ENCODE data around the gene ZFPM1. TPM values are rescaled to one million over a fixed set of nuclear protein-coding genes. Genes with fewer than 3 reads are reported as not detected.

ZFPM1 gene
- total and polyA plus RNA-seq, 2 of the 8 experiments (the other 6 are each of a cell fraction or from before 2014, with no cell fraction given), result 0.74 to 4.8 TPM

DNA sequence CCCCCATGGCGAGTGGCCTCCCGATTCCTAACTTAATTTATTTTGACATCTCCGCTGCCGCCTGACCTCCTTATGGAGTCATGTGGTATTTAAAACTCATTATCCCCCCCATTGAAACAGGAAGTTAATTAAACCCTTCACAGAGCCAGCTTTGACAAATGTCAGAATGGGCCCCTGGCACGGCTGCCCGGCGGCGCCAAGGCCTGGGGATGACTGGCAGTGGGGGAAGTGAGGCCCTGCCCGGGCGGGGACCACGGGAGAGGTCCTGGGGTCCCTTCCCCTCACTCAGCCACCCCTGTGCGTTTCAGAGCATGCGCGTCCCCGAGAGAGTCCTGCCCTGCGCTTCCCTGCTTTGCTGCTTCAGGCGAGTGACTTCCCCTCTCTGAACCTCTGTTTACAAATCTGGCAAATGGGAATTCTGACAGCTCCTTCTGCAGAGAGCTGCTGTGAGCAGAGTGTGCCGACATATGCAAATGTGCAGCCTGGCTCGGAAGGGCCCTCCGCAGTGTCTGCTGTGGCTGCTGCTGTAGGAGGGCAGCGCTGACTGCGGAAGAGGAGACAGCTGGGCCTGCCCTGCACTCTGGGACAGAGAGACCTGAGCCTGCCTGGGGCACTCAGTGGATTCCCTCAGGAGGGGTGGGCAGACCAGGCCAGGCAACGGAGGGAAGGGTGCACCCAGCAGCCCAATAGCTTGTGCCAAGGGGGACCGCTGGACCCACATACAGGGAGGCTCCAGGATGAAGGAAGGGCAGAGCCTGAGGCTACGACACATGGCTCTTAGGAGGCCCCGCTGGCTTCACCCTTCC is 4.4 kb upstream of the ZFPM1 start:
- CTCF ChIA-PET (ENCODE audit: partially characterized antibody), result interaction anchor here (0.8 to 2.2 kb wide), 10 partner anchors 10 to 60 kb away, joined by 3 to 10 read pairs (median 4); no protein-coding TSS in a partner anchor
- H3K36me3 ChIP-seq (ENCODE audit: control insufficient read depth in 2 of 4, insufficient read depth in 4 of 4, low read length in 3 of 4), result no peaks in the 10 kb centered on the region
- TF ChIP-seq MAFK (IDR thresholded peaks at IDR 0.05; ENCODE audit: low read depth, low read length) (no peak), SIRT6 (IDR thresholded peaks at IDR 0.05; ENCODE audit: low read length) (no peak), GTF2F1 (IDR thresholded peaks at IDR 0.05; ENCODE audit: borderline replicate concordance, low read depth, low read length) (no peak), PHF8 (conservative IDR thresholded peaks at IDR 0.05; ENCODE audit: low read depth, low read length) (no peak), CHD2 (IDR thresholded peaks at IDR 0.05; ENCODE audit: low read length) (no peak), KDM1A (IDR thresholded peaks at IDR 0.05; ENCODE audit: borderline replicate concordance, low read length) (no peak), NANOG (IDR thresholded peaks at IDR 0.05; ENCODE audit: insufficient read depth, low read depth, low read length, poor library complexity, severe bottlenecking) (no peak), TAF7 (optimal IDR thresholded peaks at IDR 0.05; ENCODE audit: borderline replicate concordance, low read depth, low read length) (no peak)
- TF ChIP-seq, protein P1, sequence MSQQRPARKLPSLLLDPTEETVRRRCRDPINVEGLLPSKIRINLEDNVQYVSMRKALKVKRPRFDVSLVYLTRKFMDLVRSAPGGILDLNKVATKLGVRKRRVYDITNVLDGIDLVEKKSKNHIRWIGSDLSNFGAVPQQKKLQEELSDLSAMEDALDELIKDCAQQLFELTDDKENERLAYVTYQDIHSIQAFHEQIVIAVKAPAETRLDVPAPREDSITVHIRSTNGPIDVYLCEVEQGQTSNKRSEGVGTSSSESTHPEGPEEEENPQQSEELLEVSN (IDR thresholded peaks at IDR 0.05), result no peak

More for the DNA sequence above, 4.4 kb upstream of the ZFPM1 start:
- Histone ChIP-seq H3K79me2 (ENCODE audit: control insufficient read depth in 1 of 2, insufficient read depth in 2 of 2, low read length in 2 of 2) (no peaks in the 10 kb centered on the region), H4K20me1 (replicated peaks in 1 of 2; ENCODE audit: control insufficient read depth in 1 of 2, insufficient read depth in 2 of 2, low read length in 2 of 2) (peaks cover 0 to 2% of the 10 kb centered on the region in 2 experiments), H3K4me3 (ENCODE audit: extremely low read depth in 1 of 4, insufficient read depth in 2 of 4, low read depth in 3 of 4, low read length in 4 of 4) (no peak overlapping the region), H3K56ac (replicated peaks; ENCODE audit: insufficient read length, low read depth, low read length) (no peak overlapping the region), H3K23me2 (ENCODE audit: low read depth, low read length) (no peaks in the 10 kb centered on the region), H3K18ac (ENCODE audit: extremely low read depth, low read length) (no peak overlapping the region), H4K8ac (ENCODE audit: extremely low read depth, insufficient read depth, low read length) (no peak overlapping the region; the same call in 1 of the 2 replicates), H2BK120ac (replicated peaks; ENCODE audit: low read depth, low read length) (no peak overlapping the region), H4K91ac (replicated peaks; ENCODE audit: insufficient read length, low read length) (no peak overlapping the region), H3K27me3 (replicated peaks in 1 of 4; ENCODE audit: control insufficient read depth in 3 of 4, extremely low read depth in 1 of 4, insufficient read depth in 3 of 4, low read length in 3 of 4) (peaks cover 9 to 24% (median 18%) of the 10 kb centered on the region in 4 experiments), H3K14ac (ENCODE audit: insufficient read length) (no peak overlapping the region), H2BK20ac (ENCODE audit: low read length) (no peak overlapping the region), H3K9ac (replicated peaks in 1 of 4; ENCODE audit: extremely low read depth in 1 of 4, low read depth in 3 of 4, low read length in 3 of 4) (no peak overlapping the region), H3K4me1 (replicated peaks in 1 of 4; ENCODE audit: control insufficient read depth in 3 of 4, insufficient read depth in 4 of 4, low read length in 3 of 4) (peaks cover 0 to 8% (median 0%) of the 10 kb centered on the region in 4 experiments; a peak in 3 of 7 replicates), H2BK15ac (ENCODE audit: low read length) (no peak overlapping the region; the same call in 1 of the 2 replicates), H3K4me2 (ENCODE audit: insufficient read depth in 1 of 2, low read depth in 2 of 2, low read length in 2 of 2) (no peak overlapping the region), H3K4ac (replicated peaks; ENCODE audit: insufficient read length, low read depth, low read length) (no peak overlapping the region), H2AFZ (ENCODE audit: low read length) (no peak overlapping the region), H3K23ac (ENCODE audit: insufficient read length) (no peak overlapping the region), H2AK5ac (ENCODE audit: low read depth, low read length) (no peak overlapping the region), H2BK12ac (ENCODE audit: low read depth, low read length) (no peak overlapping the region), H2BK5ac (ENCODE audit: low read depth, low read length) (no peak overlapping the region), H3K79me1 (ENCODE audit: low read depth, low read length) (no peaks in the 10 kb centered on the region), H3K9me3 (ENCODE audit: insufficient read depth in 2 of 2, low read depth in 1 of 2, low read length in 1 of 2) (no peaks in the 10 kb centered on the region), H3K27ac (ENCODE audit: low read depth, low read length) (no peak overlapping the region), H4K5ac (ENCODE audit: insufficient read length, low read depth, low read length) (peak overlapping the region; percentile 14)
- FAIRE-seq (no peak), DNase-seq (ENCODE audit: low read depth in 1 of 2, low spot score in 2 of 2) (no peak)
- WGBS, 2 experiments (ENCODE audit: extremely low coverage in 1 of 2, insufficient coverage in 1 of 2, insufficient read length in 1 of 2, insufficient replicate concordance in 2 of 2, low coverage in 1 of 2, low lambda C conversion rate in 2 of 2, missing lambda C conversion rate in 1 of 2), result 86% methylated on average over 24 of the region's 26 CpGs; no CpG with 5 or more reads in 1 of the 2 experiments
- POLR2A ChIA-PET (ENCODE audit: partially characterized antibody), result interaction anchor here (0.6 kb wide), 1 partner anchor 381 kb away, joined by 3 read pairs; no protein-coding TSS in a partner anchor
